OCI-LY7 (cell line): ENCODE measurements around the gene OR5M11. TPM values are rescaled to one million over a fixed set of nuclear protein-coding genes. Genes with fewer than 3 reads are reported as not detected.
"Not testable (repeated sequence)": the region's sequence is repeated elsewhere in the genome, so short reads cannot be mapped to it uniquely, and the experiment has no call there.

Source experiments
- Bru-seq: library from RNA; stranded (reverse); fragments of 400-500 nt; gene quantifications from one replicate; lab custom pipeline; 2021; lab: Mats Ljungman, UMichigan
- BruChase-seq, 2 experiments: library from RNA; stranded (reverse); fragments of 400-500 nt; gene quantifications; one replicate each; lab custom pipeline; 2021; lab: Mats Ljungman, UMichigan
- BruUV-seq: library from RNA; stranded (reverse); fragments of 400-500 nt; replicated peaks from 2 replicates; lab custom pipeline; 2021; lab: Mats Ljungman, UMichigan
- CTCF ChIA-PET: fragments of 300-600 bp; sonication (Branson Sonifier 250); formaldehyde crosslinking; loops from one replicate; lab custom pipeline; 2022; ENCODE audit warnings: antibody characterized with exemption; ENCODE audit not compliant: unreplicated experiment; lab: Charles Lee
- POLR2A ChIA-PET: fragments of 300-600 bp; sonication (Branson Sonifier 250); formaldehyde crosslinking; loops from one replicate; lab custom pipeline; 2022; ENCODE audit warnings: antibody characterized with exemption; lab: Charles Lee
- DNase-seq: peaks from one replicate; pipeline ENCODE4 v3.0.0-alpha.2; 2015; ENCODE audit warnings: low spot score
- H2AFZ ChIP-seq: fragments of 200-600 bp; sonication (generic), shearing (Covaris generic); 2 replicates; pipeline ENCODE4 v1.6.1; 2014; ENCODE audit warnings: mild to moderate bottlenecking, antibody characterized with exemption, low read length, moderate library complexity
- H3K27ac ChIP-seq: fragments of 200-600 bp; sonication (generic); 2 replicates; pipeline ENCODE4 v1.5.1; 2014; ENCODE audit warnings: mixed run types, low read depth, mild to moderate bottlenecking, moderate library complexity, low read length, inconsistent platforms; ENCODE audit not compliant: poor library complexity, severe bottlenecking
- H3K36me3 ChIP-seq: fragments of 200-600 bp; sonication (generic); 2 replicates; pipeline ENCODE4 v1.6.1; 2014; ENCODE audit warnings: mild to moderate bottlenecking, antibody characterized with exemption, low read length, moderate library complexity, mixed read lengths; ENCODE audit not compliant: insufficient read depth
- H3K4me1 ChIP-seq: fragments of 200-600 bp; sonication (generic); 2 replicates; pipeline ENCODE4 v1.5.1; 2014; ENCODE audit warnings: mild to moderate bottlenecking, low read length; ENCODE audit not compliant: insufficient read depth, poor library complexity, severe bottlenecking
- H3K4me2 ChIP-seq: fragments of 200-600 bp; sonication (generic); 2 replicates; pipeline ENCODE4 v1.6.1; 2014; ENCODE audit warnings: mild to moderate bottlenecking, low read length
- H3K4me3 ChIP-seq: fragments of 200-600 bp; sonication (generic); 2 replicates; pipeline ENCODE4 v1.5.1; 2014; ENCODE audit warnings: mild to moderate bottlenecking, low read depth, low read length; ENCODE audit not compliant: poor library complexity, severe bottlenecking
- H3K79me2 ChIP-seq: fragments of 200-600 bp; sonication (generic); 2 replicates; pipeline ENCODE4 v1.6.1; 2016; ENCODE audit warnings: low read depth, mild to moderate bottlenecking, low read length, moderate library complexity, mixed read lengths; ENCODE audit not compliant: insufficient read depth
- H3K9me2 ChIP-seq: fragments of 200-600 bp; sonication (generic); 2 replicates; pipeline ENCODE4 v1.6.1; 2016; ENCODE audit warnings: mild to moderate bottlenecking, low read length, mixed read lengths; ENCODE audit not compliant: insufficient read depth
- H3K9me3 ChIP-seq: fragments of 200-600 bp; sonication (generic); 2 replicates; pipeline ENCODE4 v1.6.1; 2014; ENCODE audit warnings: mild to moderate bottlenecking, mixed run types, low read length, mixed read lengths
- H4K20me1 ChIP-seq: fragments of 200-600 bp; sonication (generic); 2 replicates; pipeline ENCODE4 v1.6.1; 2014; ENCODE audit warnings: mild to moderate bottlenecking, antibody characterized with exemption, low read length, moderate library complexity, mixed read lengths; ENCODE audit not compliant: insufficient read depth
- EZH2phosphoT487 ChIP-seq: fragments of 200-600 bp; sonication (generic); IDR thresholded peaks from 2 replicates; pipeline ENCODE4 v1.6.1; 2018; ENCODE audit warnings: low read depth, borderline replicate concordance, mild to moderate bottlenecking, mixed run types, antibody characterized with exemption, low read length, moderate library complexity, mixed read lengths
- intact Hi-C: fragments of 100-400 bp; cut with micrococcal nuclease; formaldehyde crosslinking; loops from one replicate; pipeline ENCODE4 v1.10.0; 2022; ENCODE audit not compliant: unreplicated experiment
- long read RNA-seq: library from polyadenylated mRNA; stranded (forward); transcript quantifications from one replicate; pipeline ENCODE4 v2.0.0, GENCODE V29; 2022
- total RNA-seq, 2 experiments: library from RNA; depleted of rRNA in 1 of 2; stranded (reverse); fragments of >200 nt in 1 of 2; shearing (Covaris generic) in 1 of 2; gene quantifications; 2 replicates each; pipeline ENCODE4 v1.2.3, GENCODE V29; 2014 to 2022
- TF ChIP-seq, protein P1 (sequence below): fragments of 200-600 bp; sonication (generic); conservative IDR thresholded peaks from 2 replicates; pipeline ENCODE4 v1.5.1; 2014; ENCODE audit warnings: mild to moderate bottlenecking, antibody characterized with exemption, low read length, moderate library complexity, mixed read lengths

Gene OR5M11
- not detected in 2 replicates for total RNA-seq (2014; rRNA removed; shearing (Covaris generic))
- total RNA-seq (2022): not detected in 2 replicates
- not detected for Bru-seq, nascent RNA
- BruChase-seq, experiment 1, labeled RNA remaining after a 6-hour chase: not detected
- BruChase-seq, experiment 2, labeled RNA remaining after a 2-hour chase: not detected
- long read RNA-seq: 0 reads

DNA sequence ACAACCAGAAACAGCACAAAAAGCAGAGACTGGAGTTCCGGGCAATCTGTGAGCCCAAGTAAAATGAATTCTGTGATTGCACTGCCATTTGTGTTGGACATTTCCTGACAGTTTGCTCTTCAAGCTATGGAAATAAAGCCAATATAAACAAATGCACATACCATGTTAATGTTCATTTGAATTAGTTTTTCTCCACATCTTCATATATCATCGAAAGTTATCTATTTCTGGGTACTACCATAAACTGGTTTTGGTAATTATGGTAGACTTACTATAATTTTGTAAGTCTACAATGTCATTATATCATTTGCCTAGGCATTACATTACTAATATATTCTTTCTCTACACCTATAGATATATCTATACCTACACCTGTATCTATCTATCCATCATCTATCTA lies at the start of gene OR5M11:
Gene OR5M11, minus strand, starts transcription at position 101 of the 400 bp plus-strand sequence. Its CDS starts 0 bp downstream, at position 101.
- TF ChIP-seq, protein P1, sequence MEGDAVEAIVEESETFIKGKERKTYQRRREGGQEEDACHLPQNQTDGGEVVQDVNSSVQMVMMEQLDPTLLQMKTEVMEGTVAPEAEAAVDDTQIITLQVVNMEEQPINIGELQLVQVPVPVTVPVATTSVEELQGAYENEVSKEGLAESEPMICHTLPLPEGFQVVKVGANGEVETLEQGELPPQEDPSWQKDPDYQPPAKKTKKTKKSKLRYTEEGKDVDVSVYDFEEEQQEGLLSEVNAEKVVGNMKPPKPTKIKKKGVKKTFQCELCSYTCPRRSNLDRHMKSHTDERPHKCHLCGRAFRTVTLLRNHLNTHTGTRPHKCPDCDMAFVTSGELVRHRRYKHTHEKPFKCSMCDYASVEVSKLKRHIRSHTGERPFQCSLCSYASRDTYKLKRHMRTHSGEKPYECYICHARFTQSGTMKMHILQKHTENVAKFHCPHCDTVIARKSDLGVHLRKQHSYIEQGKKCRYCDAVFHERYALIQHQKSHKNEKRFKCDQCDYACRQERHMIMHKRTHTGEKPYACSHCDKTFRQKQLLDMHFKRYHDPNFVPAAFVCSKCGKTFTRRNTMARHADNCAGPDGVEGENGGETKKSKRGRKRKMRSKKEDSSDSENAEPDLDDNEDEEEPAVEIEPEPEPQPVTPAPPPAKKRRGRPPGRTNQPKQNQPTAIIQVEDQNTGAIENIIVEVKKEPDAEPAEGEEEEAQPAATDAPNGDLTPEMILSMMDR: no peak
- no peak for TF ChIP-seq EZH2phosphoT487
- intact Hi-C loops: no loop called here
- no peaks in the 10 kb centered on the region for H4K20me1 ChIP-seq

GRCh38 chr11:56592088-56592717 lies 49.1 kb upstream of the OR5M11 start:
- H3K4me1 ChIP-seq, H3K36me3 ChIP-seq, intact Hi-C loops, H3K9me2 ChIP-seq, H3K27ac ChIP-seq, H2AFZ ChIP-seq, CTCF ChIA-PET, H3K9me3 ChIP-seq, DNase-seq, H4K20me1 ChIP-seq, H3K4me2 ChIP-seq, H3K4me3 ChIP-seq, BruUV-seq, H3K79me2 ChIP-seq, POLR2A ChIA-PET: not testable (repeated sequence)

More for the DNA sequence above, at the start of gene OR5M11:
- H3K79me2 ChIP-seq: no peaks in the 10 kb centered on the region
- H3K36me3 ChIP-seq: no peaks in the 10 kb centered on the region
- DNase-seq: no peak
- no peaks in the 10 kb centered on the region for H3K9me2 ChIP-seq
- no peak within 1 kb of the TSS for H3K27ac ChIP-seq
- CTCF ChIA-PET: no interaction called here
- H3K9me3 ChIP-seq: no peaks in the 10 kb centered on the region
- H3K4me1 ChIP-seq: no peaks in the 10 kb centered on the region
- no peak within 1 kb of the TSS for H3K4me2 ChIP-seq
- POLR2A ChIA-PET: no interaction called here
- no peak within 1 kb of the TSS for H3K4me3 ChIP-seq
- no peak within 1 kb of the TSS for H2AFZ ChIP-seq
- no TSS peak for BruUV-seq

DNA sequence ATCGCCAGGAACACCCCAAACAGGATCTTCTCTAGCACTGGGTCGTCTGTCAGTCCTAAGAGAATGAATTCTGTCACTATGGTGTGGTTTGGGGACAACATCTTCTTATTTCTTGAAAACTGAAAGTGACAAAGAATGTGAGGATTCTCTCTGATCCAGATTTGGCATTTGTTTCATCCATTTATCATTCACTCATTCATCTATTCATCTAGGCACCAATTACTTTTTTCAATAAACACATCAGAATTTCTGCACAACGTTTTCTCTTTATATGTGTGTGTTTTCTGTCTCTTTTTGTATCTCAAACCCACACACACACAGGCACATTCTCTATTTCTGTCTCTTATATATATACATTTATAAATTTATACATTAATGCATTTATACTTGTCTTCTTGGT lies 34.6 kb upstream of the OR5M11 start, which contains the start of gene OR5M10:
Gene OR5M10, minus strand, starts transcription at position 101 of the 400 bp plus-strand sequence. Its CDS starts 0 bp downstream, at position 101.
- no peaks in the 10 kb centered on the region for H4K20me1 ChIP-seq
- no peaks in the 10 kb centered on the region for H3K36me3 ChIP-seq
- no peak for DNase-seq
- H3K4me2 ChIP-seq: no peak within 1 kb of the TSS
- ChIA-PET POLR2A (no interaction called here), CTCF (no interaction called here)
- H3K79me2 ChIP-seq: no peaks in the 10 kb centered on the region
- TF ChIP-seq, protein P1: no peak
- no peak for TF ChIP-seq EZH2phosphoT487
- H3K27ac ChIP-seq: no peak within 1 kb of the TSS
- H3K4me3 ChIP-seq: no peak within 1 kb of the TSS
- no peaks in the 10 kb centered on the region for H3K9me2 ChIP-seq
- no peaks in the 10 kb centered on the region for H3K9me3 ChIP-seq
- H2AFZ ChIP-seq: no peak within 1 kb of the TSS
- H3K4me1 ChIP-seq: no peaks in the 10 kb centered on the region
- no TSS peak for BruUV-seq
- intact Hi-C loops: no loop called here
